ENCODE results near the gene UXS1. TPM values are rescaled to one million over a fixed set of nuclear protein-coding genes. Genes with fewer than 3 reads are reported as not detected.
"Not testable (repeated sequence)": the region's sequence is repeated elsewhere in the genome, so short reads cannot be mapped to it uniquely, and the experiment has no call there.

Gene UXS1
- total RNA-seq, 1 donor from 2014 or later = 39.5 TPM

DNA sequence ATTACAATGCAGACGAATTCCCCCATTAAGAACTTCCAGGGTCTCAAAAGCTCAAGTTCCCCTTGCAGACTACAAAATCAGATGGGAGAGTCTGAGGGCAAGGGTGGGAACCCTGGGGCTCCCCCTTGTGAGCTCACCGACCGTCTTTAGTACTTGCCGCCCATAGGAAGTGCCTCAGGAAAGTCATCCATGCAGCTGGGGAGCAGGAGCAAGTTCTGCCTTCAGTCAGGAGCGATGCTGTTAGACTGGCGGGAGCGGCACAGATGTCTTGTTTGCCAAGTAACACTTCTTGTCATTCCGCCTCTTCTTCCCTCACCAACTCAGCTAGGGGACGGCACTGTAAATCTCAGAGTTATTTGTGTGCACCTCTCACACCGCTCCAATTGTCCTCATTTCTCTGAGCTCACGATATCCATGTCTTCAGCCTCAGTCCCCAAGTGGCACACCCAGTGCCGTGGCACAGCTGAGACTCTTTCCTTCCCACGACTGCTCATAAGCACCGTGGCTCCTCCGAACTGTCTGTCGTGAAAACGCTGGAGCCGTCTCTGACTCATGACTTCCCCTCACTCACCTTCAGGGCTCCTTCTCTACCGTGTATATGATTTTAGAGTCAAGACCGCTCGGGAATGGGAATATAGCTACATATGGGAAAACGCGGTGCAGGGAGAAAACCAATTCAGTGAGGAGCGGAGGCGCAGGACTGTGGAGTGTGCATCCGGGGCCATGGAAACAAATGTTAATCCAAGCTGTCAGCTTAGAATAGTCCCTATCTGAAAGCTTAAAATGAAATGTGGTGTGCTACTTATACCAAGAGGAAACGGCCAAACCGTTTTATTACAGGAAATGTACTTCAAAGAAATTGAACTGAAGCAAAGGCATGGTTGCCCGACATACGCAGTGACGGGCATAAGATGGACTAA lies 34.0 kb downstream of the UXS1 start:
- DNase-seq = no peak

DNA sequence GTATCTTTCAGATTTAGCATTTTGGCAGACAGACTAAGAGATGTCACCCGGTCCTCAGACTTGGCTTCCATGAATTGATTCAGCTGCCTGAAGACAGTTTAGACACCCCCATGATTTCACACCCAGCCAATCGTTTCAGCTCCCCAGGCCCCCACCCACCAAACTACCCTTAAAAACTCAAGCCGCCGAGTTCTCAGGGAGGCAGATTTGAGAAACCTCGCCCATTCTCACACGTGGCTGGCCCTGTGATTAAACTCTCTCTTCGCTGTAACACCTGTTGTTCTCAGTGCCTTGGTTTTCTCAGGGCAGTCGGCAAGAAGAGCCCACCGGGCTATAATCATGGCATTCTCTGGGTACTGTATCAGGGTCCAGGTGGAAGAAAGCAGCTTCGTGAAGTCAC lies 35.2 kb downstream of the UXS1 start:
- DNase-seq = no peak

DNA sequence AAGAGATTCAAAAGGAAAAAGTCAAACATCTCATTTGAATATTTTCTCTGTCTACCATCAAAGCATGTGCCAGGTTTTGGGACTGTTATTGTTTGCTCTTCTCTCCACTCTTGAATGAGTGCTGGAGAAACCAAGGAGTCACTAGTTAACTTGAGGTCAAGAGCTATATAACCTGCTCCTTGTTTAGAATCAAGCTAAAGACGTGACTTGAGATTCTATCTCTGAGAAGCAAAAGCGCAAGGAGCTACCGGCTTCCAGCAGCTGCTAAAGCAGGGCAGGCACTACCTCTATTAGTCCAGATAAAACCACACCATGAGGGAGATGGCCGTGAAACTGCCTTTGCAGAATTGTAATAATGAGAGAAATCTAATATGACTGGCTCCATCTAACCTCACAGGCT lies 36.0 kb downstream of the UXS1 start:
- DNase-seq = no peak

DNA sequence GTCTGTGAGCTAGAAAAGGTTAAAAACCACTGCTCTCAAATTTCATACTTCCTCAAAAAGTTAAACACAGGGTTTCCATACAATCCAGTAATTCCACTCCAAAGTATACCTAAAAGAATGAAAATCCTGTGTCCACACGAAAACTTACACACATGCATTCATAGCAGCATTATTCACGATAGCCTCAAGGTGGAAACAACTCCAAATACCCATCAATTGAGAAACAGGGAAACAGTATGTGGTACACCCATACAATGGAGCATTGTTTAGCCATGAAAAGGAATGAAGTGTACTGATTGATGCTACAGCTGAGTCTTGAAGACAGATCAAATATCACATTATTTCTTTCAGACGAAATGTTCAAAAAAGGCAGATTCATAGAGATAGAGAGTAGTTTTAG lies 36.7 kb downstream of the UXS1 start:
- no peak for DNase-seq

DNA sequence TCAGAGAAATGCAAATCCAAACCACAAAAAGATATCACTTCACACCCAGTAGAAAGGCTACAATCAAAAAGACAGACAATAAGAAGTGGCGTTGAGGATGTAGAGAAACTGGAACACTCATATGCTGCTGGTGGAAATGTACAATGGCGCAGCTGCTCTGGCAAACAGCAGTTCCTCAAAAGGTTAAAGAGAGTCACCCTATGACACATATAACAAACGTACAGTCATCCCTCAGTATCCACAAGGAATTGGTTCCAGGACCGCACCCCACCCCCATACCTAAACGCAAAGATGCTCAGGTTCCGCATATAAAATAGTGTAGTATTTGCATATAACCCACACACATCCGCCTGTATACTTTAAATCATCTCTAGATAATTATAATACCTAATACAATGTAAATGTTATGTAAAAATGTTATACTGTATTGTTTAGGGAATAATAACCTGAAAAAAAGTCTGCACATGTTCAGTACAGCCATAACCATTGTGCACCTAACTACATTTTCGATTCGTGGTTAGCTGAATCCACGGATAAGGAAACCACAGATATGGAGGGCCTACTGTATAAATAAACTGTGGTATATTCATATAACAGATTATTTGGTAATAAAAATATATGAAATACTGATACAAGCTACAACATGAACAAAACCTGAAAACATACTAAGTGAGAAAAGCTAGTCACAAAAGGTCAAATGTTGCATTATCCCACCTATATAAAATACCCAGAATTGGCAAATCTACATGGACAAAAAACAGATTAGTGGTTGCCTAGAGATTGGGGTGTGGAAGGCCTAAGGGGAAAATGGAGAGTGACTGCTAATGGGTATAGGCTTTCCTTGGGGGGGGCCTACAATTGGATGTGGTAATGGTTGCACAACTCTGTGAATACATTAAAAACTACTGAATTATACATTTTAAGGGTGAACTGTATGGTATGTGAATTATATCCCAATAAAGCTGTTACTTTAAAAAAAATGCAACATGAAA lies 37.5 kb downstream of the UXS1 start:
- DNase-seq = no peak

DNA sequence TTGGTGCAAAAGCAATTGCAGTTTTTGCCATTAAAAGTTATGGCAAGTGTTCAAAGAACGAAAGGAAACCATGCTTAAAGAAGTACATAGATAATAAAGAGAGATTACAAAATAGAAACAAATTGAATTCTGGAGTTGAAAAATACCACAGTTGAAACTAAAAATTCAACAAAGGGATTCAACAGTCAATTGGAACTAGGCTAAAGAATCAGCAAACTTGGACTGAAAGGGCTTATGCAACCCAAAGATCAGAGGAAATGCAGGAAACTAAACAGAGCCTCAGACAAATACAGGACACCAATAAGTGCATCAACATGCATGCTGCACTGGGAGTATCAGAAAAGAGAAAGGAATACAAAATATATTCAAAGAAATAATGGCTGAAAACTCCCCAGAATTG lies 40.3 kb downstream of the UXS1 start:
- DNase-seq = no peak

DNA sequence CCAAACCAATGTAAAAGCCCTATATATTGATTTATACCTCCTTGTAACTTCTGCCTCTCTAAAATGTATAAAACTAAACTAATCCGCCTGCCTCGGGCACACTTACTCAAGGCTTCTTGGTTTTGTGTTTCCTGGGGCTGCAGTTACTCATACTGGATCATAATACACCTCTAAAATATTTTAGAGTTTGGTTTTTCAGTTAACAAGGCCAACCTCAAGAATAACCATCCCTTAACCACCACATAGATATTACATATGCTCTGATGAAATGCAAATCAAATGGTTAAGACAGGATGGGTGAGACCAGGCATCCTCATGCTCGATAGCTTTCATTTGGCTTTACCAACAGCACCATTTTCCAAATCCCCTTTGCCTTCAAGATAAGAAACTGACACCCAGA lies 46.4 kb downstream of the UXS1 start:
- DNase-seq = no peak

DNA sequence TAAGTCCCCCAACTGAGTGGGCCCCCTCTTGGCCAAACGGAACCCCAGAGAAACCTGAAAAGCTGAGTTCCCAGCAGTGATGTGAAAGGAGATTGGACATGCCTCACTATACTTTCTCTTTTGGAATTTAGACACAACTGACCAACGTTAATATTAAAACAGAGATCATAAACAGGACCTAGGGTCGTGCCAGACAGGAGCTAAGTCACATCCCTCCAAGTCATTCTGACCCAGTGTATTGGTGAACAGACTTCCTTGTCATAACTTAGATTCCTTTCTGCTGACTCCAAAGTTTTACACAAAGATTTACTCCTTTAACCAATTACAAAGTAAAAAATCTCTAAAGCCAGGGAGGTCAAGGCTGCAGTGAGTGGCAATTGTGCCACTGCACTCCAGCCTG lies 46.9 kb downstream of the UXS1 start:
- peak; percentile 55 for DNase-seq

DNA sequence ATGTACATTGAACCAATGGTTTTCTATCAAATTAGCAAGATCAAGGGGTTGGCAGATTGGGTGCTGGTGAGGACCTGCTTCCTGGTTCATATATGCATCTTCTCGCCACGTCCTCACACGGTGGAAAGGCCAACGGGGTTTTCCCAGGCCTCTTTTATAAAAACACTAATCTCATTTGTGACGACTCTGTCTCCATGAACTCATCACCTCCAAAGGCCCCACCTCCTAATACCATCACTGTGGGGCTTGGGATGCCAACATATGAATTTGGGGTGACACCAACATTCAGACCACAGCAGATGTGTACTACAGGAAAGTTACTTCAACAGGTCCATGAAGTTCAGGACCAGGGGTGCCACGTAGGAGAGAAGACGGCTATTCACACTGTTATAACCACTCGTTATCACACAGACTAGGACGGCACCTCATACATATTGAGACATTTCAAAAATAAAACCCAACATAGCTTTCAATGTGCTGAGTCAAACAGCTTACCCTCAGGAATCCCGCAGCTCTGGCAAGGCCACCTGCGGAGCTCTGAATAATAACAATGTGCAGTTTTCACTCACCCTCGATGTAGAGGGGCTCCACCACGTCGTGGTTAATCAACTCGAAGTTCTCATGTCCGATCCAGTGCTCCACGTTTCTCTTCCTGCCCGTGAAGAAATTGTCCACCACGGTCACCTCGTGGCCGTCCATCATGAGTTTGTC lies 49.3 kb downstream of the UXS1 start:
- DNase-seq = no peak

DNA sequence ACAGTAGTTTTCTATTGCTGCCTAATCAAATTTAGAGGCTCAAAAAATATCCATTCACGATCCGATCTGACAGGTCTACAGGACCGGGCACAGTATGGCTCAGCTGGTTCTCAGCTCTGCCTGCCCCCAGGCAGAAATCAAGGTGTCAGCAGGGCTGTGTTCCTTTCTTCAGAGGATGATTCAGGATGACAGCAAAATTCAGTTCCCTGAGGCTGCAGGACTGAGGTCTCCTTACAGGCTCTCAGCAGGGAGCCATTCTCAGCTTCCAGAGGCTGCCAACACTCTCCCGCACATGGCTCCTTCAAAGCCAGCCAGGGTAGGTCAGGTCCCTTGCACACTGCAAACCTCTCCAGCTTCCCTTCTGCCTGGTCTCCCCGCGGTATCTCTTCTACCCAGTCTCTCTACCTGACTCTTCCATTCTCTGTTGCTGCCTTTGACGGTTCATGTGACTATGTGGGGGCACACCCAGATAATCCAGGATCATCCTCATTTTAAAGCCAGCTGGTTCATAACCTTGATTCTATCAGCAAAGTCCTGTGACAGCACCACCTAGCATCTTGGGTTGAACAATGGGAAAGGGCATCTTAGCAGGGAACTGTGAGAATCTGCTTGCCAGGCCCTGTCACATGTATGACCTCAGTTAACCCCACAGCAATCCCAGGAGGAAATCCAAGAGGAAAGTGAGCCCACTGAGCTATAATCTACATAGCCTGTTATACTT lies 50.4 kb downstream of the UXS1 start:
- peak; percentile 27 for DNase-seq

DNA sequence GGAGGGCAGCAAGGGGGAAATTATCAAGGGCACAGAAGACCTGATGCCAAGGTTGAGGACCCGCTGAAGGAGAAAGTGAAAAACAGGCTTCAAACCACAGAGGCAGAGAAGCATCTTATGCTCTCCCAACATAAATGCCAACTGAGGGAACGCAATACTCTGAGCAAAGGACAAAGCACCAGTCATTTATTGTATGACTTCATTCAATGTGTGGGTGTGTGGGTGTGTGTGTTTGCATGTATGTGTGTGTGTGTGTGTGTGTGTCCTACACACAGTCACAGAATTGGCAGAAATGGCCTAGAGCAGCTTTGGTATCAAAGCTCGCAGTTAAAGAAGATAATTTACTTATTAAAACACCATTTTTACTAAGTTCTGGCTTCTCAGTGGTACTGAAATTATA lies 51.4 kb downstream of the UXS1 start:
- no peak for DNase-seq

DNA sequence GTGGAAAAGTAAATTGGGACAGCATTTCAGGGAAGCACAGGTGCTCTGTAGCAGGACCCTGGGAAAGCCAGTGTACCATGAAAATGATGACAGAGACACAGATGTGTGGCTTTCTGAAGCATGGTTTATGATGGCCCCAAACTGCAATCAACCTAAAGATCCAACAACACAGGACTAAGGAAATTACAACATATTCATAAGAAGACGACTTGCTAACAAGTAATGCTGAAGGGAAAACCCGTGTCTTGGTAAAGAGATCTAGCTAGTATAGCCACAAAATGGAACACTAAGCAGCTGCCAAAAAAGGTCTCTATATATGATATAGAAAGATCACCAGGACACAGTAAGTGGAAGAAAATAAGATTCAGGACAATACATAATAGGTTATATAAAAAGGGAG lies 53.2 kb downstream of the UXS1 start:
- DNase-seq = peak; percentile 29

DNA sequence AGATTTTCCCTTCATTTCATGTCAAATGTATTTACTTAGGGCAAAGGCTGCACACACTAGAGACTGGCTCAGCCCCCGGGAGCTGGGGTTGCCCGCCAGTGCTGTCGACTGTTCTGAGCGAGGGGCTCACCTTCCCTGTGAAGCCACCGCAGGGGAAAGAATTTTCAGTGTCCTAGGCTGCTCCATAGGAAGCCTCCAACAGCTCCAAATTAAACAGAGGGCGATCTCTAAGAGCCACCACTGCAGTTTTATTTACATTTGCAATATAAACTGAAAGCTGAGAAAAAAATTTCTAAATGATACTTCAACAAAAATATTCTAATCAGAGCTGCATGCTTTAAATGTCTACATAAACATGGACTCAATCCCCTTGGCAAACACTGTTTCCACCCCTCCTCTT lies 54.0 kb downstream of the UXS1 start:
- no peak for DNase-seq

DNA sequence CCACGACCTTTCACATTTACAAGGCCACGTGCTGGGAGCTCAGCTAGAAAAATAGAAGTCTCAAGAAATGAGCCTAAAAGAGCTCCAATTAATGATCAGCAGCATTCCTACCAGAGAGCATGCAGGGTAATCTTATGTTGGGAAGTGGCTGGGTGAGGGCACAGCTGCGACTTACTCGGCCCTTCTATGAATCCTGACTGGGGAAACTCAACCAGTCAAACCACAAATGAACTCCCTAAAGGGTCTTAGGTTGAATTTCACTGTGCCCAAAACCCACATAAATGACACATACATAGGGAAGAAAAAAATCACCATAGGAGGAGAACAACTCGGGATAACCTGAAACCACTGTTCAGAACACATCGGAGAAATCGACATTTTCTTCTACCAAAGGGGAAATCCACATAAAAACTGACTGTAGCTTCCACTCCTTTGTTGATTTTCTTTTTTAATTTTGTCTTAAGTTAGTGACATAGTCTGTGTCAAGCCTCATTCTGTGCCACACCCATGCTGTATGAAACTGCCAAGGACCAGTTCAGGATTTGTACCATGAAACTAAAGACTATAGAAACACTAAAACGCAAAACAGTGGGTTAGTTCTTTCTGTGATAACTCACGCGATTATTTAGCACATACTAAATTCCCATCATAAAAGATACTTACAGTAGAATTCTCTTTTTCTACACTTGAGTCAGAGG lies 54.7 kb downstream of the UXS1 start:
- no peak for DNase-seq

DNA sequence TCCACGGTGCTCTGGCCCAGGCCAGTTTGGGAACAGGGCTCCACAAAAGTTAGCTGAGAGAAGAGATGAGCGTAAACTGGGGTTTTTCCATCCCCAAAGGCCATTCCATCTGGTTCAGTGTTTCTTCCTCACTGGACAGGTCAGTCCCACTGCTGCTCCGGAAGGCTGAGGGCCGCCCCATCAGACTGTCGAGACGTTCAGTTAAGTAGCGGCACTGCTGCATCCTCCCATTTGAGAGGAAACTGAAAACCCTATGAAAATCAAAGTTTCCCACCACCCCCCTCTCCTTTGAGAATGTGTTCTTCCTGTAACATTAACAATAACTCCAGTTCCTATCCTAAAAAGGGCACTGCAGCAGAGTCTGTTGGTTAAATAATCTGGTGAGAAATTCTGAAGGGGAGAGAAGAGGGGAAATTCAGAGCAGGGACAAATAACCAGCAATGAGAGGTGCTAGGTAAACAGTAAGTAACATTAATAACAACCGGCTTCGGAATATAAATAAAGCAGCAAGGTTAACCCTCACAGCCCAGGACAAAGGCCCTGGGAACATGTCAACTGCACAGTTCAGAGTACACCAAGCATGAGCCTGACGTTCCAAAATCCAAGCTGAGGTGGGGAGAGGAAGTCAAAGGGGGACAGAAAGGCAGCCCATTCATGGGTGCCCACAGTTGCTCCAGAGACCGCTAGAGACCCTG lies 55.4 kb downstream of the UXS1 start:
- DNase-seq = peak; percentile 60

DNA sequence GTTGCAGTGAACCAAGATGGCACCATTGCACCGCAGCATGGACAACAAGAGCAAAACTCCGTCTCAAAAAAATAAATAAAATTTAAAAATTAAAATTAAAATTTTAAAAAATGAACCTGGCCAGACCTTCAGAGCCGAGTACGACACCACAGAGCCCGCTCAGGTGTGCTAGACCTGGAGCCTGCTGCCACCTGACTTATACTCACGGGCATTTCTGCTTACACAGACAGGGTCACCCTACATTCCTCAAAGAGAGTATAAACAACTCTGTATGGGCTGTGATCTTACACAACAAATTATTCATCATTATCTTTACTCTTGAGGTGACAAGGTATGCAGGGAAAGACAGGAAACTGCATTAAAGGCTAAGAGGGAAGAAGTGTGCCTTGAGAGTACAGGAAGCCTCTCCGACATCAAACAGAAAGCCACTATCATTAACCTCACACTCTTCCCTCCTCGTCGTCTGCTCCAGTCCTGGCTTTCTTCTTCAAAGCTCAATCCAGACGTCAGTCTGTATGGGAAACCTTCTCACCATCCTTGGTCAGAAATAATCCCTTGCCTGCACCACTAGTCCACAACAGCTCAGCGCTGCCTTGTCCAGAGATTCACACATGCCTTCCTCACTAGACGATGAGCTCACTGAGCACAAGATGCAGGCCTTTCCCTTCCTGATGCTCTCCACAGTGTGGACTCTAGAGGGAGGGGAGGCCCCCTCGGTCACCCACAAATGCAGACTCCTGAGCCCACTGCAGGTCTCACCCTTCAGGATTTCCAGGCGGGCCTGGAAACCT lies 56.2 kb downstream of the UXS1 start:
- no peak for DNase-seq

DNA sequence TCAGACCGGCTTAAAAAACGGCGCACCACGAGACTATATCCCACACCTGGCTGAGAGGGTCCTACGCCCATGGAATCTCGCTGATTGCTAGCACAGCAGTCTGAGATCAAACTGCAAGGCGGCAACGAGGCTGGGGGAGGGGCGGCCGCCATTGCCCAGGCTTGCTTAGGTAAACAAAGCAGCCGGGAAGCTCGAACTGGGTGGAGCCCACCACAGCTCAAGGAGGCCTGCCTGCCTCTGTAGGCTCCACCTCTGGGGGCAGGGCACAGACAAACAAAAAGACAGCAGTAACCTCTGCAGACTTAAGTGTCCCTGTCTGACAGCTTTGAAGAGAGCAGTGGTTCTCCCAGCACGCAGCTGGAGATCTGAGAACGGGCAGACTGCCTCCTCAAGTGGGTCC lies 62.9 kb downstream of the UXS1 start:
- DNase-seq = not testable (repeated sequence)

DNA sequence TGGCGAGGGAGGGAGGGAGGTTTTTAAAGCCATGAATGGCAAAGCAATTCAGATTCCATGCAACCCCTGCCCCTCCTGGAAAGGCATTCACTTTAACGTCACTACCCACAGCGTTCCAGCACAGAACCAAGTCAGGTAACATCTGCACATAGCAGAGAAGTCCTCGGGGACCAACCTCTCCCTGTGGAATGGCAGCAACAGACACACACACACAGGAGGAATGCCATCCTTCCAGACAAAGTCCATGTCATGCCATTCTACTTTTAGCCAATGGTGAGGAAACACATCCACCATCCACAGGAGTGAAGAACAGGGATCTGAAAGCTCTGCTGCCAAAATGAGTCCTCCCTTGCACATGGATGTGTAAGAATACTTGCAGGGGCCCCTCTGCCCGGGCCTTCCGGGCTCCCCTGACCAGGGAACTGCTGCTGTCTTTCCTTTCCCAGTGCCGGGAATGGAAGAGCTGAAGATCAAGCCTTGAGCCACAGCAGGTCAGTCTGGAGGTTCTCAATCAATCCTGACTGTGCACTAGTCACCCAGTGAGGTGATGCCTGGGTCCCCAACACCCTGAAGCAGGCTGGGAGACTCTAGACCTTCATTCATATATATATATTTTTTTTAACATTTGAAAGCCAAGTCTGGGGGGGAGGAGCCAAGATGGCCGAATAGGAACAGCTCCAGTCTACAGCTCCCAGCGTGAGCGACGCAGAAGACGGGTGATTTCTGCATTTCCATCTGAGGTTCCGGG lies 63.7 kb downstream of the UXS1 start:
- DNase-seq = no peak

DNA sequence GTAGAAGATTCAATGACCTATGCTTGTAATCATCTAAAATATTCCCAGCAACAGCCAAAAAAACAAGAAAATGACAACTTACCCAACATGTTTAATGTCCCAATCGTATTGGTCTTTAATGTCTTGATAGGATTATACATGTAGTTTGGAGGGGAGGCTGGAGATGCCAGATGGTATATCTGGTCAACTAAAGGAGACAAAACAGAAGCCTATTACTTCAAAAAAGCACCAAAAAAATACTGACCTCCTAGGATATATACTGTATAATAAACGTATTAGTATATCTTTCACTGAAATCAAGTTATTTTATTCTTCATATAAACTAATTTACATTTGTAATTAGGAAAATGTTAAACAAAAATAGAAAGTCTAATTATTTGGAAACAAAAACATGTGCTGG lies 64.5 kb downstream of the UXS1 start:
- no peak for DNase-seq

Data from dermis blood vessel endothelial cell (primary cell).